ENCODE measurements around the gene HEBP2. TPM values are rescaled to one million over a fixed set of nuclear protein-coding genes. Genes with fewer than 3 reads are reported as not detected.

The HEBP2 gene
- total RNA-seq, 1 donor from 2014 or later, result 40.5 TPM

DNA sequence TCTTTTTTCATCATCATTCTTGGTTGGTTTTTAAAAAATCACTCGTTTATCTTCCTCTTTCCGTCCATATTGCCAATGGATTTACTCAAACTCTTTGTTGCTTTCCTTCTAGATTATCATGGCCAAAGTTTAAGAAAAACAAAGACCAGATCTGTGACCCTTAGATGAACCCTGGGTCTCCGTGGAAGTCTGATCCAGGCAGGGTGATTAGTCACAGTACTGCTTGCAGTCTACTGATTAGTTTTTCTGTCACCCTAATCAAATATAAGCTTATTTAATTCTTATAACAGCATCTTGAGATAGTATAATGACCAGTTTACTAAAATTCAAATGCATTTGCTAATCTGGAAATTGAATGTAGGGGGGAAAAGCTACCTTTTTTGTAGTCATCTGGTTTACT is 32.3 kb upstream of the HEBP2 start:
- Histone ChIP-seq H3K4me1 (ENCODE audit: insufficient read depth, low read length) (peaks cover 4% of the 10 kb centered on the region), H2AFZ (ENCODE audit: low read depth, low read length) (no peak overlapping the region), H3K36me3 (ENCODE audit: insufficient read depth, low read length) (no peaks in the 10 kb centered on the region), H3K4me3 (ENCODE audit: insufficient read depth, low read depth, low read length) (no peak overlapping the region), H4K20me1 (ENCODE audit: insufficient read depth, low read length) (no peaks in the 10 kb centered on the region), H3K9me3 (ENCODE audit: insufficient read depth, low read depth, low read length) (no peaks in the 10 kb centered on the region), H3K4me2 (ENCODE audit: low read length) (no peak overlapping the region), H3K27me3 (ENCODE audit: insufficient read depth, low read length) (no peaks in the 10 kb centered on the region), H3K27ac (ENCODE audit: low read depth, low read length) (no peak overlapping the region), H3K79me2 (ENCODE audit: insufficient read depth, low read length) (no peaks in the 10 kb centered on the region), H3K9ac (ENCODE audit: low read length) (no peak overlapping the region)
- Mint-ChIP-seq H3K27ac (ENCODE audit: unreplicated experiment) (no peak overlapping the region), H3K4me3 (ENCODE audit: unreplicated experiment) (no peak overlapping the region), H3K27me3 (ENCODE audit: low read depth, unreplicated experiment) (no peaks in the 10 kb centered on the region), H3K4me1 (ENCODE audit: low read depth, unreplicated experiment) (peaks cover 4% of the 10 kb centered on the region), H3K36me3 (ENCODE audit: low read depth, unreplicated experiment) (no peaks in the 10 kb centered on the region), H3K9me3 (ENCODE audit: unreplicated experiment) (peaks cover 4% of the 10 kb centered on the region)
- DNase-seq (ENCODE audit: low read depth) (peak; percentile 44), FAIRE-seq (no peak)
- TF ChIP-seq, protein P1, sequence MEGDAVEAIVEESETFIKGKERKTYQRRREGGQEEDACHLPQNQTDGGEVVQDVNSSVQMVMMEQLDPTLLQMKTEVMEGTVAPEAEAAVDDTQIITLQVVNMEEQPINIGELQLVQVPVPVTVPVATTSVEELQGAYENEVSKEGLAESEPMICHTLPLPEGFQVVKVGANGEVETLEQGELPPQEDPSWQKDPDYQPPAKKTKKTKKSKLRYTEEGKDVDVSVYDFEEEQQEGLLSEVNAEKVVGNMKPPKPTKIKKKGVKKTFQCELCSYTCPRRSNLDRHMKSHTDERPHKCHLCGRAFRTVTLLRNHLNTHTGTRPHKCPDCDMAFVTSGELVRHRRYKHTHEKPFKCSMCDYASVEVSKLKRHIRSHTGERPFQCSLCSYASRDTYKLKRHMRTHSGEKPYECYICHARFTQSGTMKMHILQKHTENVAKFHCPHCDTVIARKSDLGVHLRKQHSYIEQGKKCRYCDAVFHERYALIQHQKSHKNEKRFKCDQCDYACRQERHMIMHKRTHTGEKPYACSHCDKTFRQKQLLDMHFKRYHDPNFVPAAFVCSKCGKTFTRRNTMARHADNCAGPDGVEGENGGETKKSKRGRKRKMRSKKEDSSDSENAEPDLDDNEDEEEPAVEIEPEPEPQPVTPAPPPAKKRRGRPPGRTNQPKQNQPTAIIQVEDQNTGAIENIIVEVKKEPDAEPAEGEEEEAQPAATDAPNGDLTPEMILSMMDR (IDR thresholded peaks at IDR 0.05; ENCODE audit: insufficient read depth, low read depth, low read length), result no peak
- TF ChIP-seq EZH2 (IDR thresholded peaks at IDR 0.05; ENCODE audit: insufficient read depth, low read length), result no peak

GRCh38 chr6:138372711-138373463 is 31.1 kb upstream of the HEBP2 start:
- no peak for TF ChIP-seq EZH2 (IDR thresholded peaks at IDR 0.05; ENCODE audit: insufficient read depth, low read length)
- TF ChIP-seq, protein P1 (IDR thresholded peaks at IDR 0.05; ENCODE audit: insufficient read depth, low read depth, low read length), result no peak
- Mint-ChIP-seq H3K4me3 (ENCODE audit: unreplicated experiment) (no peak overlapping the region), H3K27ac (ENCODE audit: unreplicated experiment) (no peak overlapping the region), H3K4me1 (ENCODE audit: low read depth, unreplicated experiment) (peaks cover 4% of the 10 kb centered on the region), H3K36me3 (ENCODE audit: low read depth, unreplicated experiment) (no peaks in the 10 kb centered on the region), H3K27me3 (ENCODE audit: low read depth, unreplicated experiment) (peaks cover 5% of the 10 kb centered on the region), H3K9me3 (ENCODE audit: unreplicated experiment) (peaks cover 2% of the 10 kb centered on the region)
- Histone ChIP-seq H3K27me3 (ENCODE audit: insufficient read depth, low read length) (no peaks in the 10 kb centered on the region), H3K79me2 (ENCODE audit: insufficient read depth, low read length) (no peaks in the 10 kb centered on the region), H3K4me2 (ENCODE audit: low read length) (no peak overlapping the region), H3K4me1 (ENCODE audit: insufficient read depth, low read length) (peaks cover 4% of the 10 kb centered on the region), H3K9me3 (ENCODE audit: insufficient read depth, low read depth, low read length) (no peaks in the 10 kb centered on the region), H4K20me1 (ENCODE audit: insufficient read depth, low read length) (no peaks in the 10 kb centered on the region), H3K27ac (ENCODE audit: low read depth, low read length) (no peak overlapping the region), H3K9ac (ENCODE audit: low read length) (no peak overlapping the region), H3K36me3 (ENCODE audit: insufficient read depth, low read length) (no peaks in the 10 kb centered on the region), H3K4me3 (ENCODE audit: insufficient read depth, low read depth, low read length) (no peak overlapping the region), H2AFZ (ENCODE audit: low read depth, low read length) (no peak overlapping the region)
- FAIRE-seq, result no peak
- peak; percentile 12 for DNase-seq (ENCODE audit: low read depth)

- H3K4me2 ChIP-seq (ENCODE audit: low read length), result no peak overlapping the region
- no peaks in the 10 kb centered on the region for H3K27me3 ChIP-seq (ENCODE audit: insufficient read depth, low read length)
- H3K4me1 ChIP-seq (ENCODE audit: insufficient read depth, low read length), result peaks cover 4% of the 10 kb centered on the region
- DNase-seq (ENCODE audit: low read depth) (no peak), FAIRE-seq (no peak)
- H2AFZ ChIP-seq (ENCODE audit: low read depth, low read length), result no peak overlapping the region
- H3K27ac ChIP-seq (ENCODE audit: low read depth, low read length), result no peak overlapping the region
- no peaks in the 10 kb centered on the region for H3K36me3 Mint-ChIP-seq (ENCODE audit: low read depth, unreplicated experiment)
- no peak overlapping the region for H3K4me3 ChIP-seq (ENCODE audit: insufficient read depth, low read depth, low read length)
- H3K79me2 ChIP-seq (ENCODE audit: insufficient read depth, low read length), result no peaks in the 10 kb centered on the region
- H3K9me3 ChIP-seq (ENCODE audit: insufficient read depth, low read depth, low read length), result no peaks in the 10 kb centered on the region
- no peaks in the 10 kb centered on the region for H4K20me1 ChIP-seq (ENCODE audit: insufficient read depth, low read length)
- H3K27me3 Mint-ChIP-seq (ENCODE audit: low read depth, unreplicated experiment), result peaks cover 6% of the 10 kb centered on the region
- no peak overlapping the region for H3K4me3 Mint-ChIP-seq (ENCODE audit: unreplicated experiment)
- H3K4me1 Mint-ChIP-seq (ENCODE audit: low read depth, unreplicated experiment), result peaks cover 4% of the 10 kb centered on the region
- H3K36me3 ChIP-seq (ENCODE audit: insufficient read depth, low read length), result no peaks in the 10 kb centered on the region
- no peak overlapping the region for H3K27ac Mint-ChIP-seq (ENCODE audit: unreplicated experiment)
- peaks cover 2% of the 10 kb centered on the region for H3K9me3 Mint-ChIP-seq (ENCODE audit: unreplicated experiment)
- TF ChIP-seq EZH2 (IDR thresholded peaks at IDR 0.05; ENCODE audit: insufficient read depth, low read length), result no peak
- TF ChIP-seq, protein P1 (IDR thresholded peaks at IDR 0.05; ENCODE audit: insufficient read depth, low read depth, low read length), result no peak
- H3K9ac ChIP-seq (ENCODE audit: low read length), result no peak overlapping the region
These were observed 29.8 kb upstream of the HEBP2 start for GRCh38 chr6:138374230-138374629.

Measured in astrocyte (in vitro differentiated cells and primary cell).